Esophagus squamous epithelium (tissue), 4 donors: ENCODE data around the gene CTSW.

Experiments used
- CTCF ChIP-seq, 6 experiments: fragments of 450-650 bp in 4 of 6; fragments of 200-600 bp in 2 of 6; sonication (generic) in 2 of 6; IDR thresholded peaks; one replicate each; pipeline ENCODE4 v1.5.1; 2016 to 2019; ENCODE audit warnings: antibody characterized with exemption in 6 of 6, mild to moderate bottlenecking in 4 of 6, moderate library complexity in 4 of 6
- POLR2A ChIP-seq, 4 donors: fragments of 450-650 bp; IDR thresholded peaks; one replicate each; pipeline ENCODE4 v1.6.1; 2017; ENCODE audit warnings: antibody characterized with exemption in 4 of 4, mild to moderate bottlenecking in 4 of 4, moderate library complexity in 3 of 4

GRCh38 chr11:65917077-65917433, 37.4 kb downstream of the CTSW start:
- TF ChIP-seq CTCF (IDR thresholded peaks at IDR 0.05): no peak
- TF ChIP-seq POLR2A (IDR thresholded peaks at IDR 0.05): no peak
